Hematopoietic multipotent progenitor cell treated with erythropoietin and hydrocortisone succinate and interleukin-3 and kit ligand, for 6 days (in vitro differentiated cells): ENCODE data around the gene PTPN14.

Experiments used
- DNase-seq: peaks from one replicate; pipeline ENCODE4 v3.0.0-alpha.2; 2015

PTPN14 gene

GRCh38 chr1:214386747-214387146, 164.7 kb downstream of the PTPN14 start:
- DNase-seq = no peak

- no peak for DNase-seq
Measured at GRCh38 chr1:214386333-214386732, 165.1 kb downstream of the PTPN14 start.

DNA sequence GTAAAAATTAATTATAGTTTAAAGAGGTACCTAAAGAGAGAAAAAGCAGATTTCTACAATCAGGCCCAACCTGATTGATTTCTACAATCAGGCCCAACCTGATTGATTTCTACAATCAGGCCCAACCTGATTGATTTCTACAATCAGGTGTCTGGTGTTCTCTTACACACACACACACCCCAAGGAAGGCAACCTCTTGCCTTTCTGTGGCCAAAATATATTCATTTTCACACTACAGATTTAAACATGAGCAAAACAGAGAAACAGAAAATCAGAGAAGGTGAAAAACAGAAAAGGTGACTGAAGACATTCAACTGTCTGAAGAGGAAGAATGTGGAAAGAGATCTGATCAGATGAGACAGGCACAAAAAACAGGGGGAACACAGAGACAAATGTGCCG, 166.0 kb downstream of the PTPN14 start:
- no peak for DNase-seq

DNA sequence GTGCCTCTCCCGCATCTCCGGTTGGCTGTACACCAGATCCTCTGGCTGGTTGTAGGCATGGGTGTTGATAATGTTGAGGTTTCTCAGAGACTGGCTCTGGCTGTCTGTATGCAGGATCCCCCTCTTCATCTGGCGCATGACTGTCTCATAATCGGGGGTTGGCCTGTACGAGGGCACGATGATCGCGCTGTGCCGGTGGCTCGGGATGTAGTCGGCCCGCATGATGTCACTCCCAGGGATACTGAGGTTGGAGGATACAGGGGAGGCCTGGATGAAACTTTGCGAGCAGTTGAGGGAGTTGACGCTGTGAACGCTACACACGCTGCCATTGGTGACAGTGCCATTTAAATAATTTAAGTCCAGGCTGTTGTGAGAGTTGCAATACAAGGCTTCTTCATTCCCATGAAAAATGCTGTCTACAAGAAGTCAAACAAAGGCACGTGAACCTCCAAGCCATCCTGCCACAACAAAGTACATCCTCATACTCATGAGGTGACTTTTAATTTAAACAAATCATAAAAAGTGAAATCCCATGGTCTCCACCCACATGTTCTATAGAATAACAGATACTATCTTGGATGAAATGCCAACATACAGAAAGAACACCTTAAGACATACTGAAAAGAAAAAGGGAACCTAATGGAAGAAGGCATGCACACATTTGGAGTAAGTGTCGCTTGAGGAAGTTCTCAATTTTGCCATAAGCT, 166.9 kb downstream of the PTPN14 start:
- DNase-seq = no peak

DNA sequence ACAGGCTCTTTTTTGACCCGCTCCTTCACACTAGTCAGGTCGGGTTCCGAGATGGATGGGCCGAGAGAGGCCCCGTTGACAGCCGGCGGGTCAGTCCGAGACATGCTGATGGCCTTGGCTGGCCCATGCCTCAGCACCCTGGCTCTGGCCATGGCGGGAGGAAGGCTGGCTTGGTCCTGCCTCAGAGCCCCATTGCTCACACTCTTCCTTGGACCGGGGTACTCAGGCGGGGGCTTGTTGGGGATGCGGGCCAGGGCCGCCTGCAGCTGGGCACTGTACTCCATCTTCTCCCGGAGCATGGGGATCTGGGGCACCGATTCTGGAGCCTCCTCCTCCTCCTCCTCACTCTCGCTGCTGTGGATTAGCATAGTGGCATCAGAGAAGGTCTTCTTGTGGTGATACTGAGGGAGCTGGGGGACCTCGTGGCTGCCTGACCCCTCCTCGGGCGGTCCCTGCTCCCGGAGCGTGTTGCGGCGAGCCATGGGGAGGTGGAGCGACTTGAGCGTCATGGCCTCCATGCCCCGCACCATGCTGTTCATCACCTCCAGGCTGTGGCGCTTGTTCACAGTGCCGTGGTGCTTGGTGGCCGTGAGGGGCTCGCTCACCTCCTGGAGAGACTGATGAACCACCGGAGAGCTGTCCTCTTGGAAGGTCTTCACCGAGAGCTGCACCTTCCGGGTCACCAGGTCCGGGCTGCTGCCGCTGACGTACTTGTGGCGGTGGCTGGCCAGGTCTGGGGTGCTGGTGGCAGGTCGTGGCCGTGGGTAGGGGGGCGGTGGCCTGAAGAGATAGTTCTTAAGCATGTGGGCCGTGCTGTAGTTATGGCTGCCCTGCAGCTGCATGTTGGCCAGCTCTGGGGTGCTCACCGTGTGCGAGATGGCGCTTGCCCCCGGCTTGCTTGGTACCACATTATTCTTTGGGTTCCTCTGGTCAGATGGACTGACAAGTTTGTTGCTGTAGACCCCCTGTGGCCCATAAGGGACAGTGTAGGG, 167.7 kb downstream of the PTPN14 start:
- no peak for DNase-seq

- DNase-seq = no peak
Measured at GRCh38 chr1:214380986-214381695, 170.3 kb downstream of the PTPN14 start.

DNA sequence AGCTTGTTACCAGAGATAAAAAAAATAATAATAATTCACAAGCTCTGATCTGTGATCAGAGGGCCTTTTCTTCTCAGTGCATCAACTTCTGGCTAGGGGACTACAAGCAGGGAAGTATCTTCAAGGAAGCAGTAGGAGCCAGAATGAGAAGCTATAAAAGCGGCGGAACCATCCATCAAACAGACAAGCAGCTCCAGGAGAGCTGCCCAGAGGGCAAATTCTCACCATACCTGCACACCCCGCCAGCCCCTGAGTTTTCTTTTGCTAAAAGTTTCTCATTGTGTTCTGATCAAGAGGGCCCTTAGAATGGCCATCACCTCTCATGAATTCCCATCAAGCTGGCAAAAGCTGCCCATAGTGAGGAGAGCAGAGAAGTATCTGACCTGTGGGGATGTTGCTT, 171.0 kb downstream of the PTPN14 start:
- DNase-seq = no peak

- DNase-seq = no peak
Measured at GRCh38 chr1:214379236-214379970, 172.0 kb downstream of the PTPN14 start.

DNA sequence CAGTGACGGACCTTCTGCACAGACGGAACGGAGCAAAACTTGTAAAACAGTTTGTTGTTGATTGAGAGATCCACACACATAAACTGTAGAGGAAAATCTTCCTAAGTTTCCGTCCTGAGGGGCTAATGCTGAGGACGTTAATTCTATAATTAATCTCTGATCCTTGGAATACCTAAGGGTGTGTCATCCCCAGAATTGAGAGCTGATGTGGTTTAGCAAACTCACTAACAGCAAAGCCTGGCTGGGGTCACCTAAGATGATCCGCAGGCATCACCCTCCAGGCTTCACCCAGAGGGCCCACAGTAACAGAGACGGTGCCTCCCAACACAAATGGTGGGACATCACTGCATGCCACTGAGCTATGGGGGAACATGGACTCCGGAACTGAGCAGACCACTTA, 172.9 kb downstream of the PTPN14 start:
- no peak for DNase-seq

- DNase-seq = no peak
Measured at GRCh38 chr1:214377886-214378285, 173.5 kb downstream of the PTPN14 start.

GRCh38 chr1:214377485-214377884, 173.9 kb downstream of the PTPN14 start:
- DNase-seq = no peak

DNA sequence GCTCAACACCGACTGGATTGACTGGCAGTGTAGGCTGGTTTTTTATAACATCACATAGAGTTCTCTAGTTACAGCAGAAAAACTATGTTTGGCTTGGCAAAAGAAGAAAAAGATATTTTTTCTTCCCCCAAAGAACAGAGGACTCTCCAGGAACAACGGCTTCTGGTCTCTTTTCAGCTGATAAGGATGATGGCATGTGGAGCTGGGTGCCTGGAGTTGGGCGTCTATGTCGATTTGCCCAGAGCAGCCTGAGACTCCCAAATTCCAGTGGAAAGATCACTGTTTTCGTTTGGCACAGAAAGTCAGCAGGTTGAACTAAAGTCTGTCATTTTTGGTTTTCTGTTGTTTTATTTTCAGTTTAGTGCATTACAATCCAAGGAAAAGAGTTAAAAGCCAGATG, 179.3 kb downstream of the PTPN14 start:
- DNase-seq = no peak

DNA sequence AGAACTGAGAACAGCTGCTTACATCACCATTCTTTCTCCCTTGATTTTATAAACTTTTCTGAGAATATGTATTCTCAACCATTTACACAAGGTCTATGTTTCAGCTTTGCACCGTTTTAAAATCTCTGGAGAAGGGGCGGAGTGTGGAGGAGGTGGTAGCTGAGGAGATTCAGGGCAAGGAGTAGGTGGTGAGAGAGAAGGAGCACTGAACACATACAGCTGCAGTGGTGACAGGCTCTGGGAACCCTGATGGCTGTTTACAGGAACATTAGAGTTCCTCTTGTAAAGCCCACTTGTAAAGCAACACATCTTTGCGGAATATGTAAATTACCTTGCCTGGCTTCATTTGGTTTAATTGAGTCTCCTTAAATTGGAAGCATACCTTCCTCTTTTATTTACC, 180.8 kb downstream of the PTPN14 start:
- no peak for DNase-seq

GRCh38 chr1:214369364-214369763, 182.0 kb downstream of the PTPN14 start:
- no peak for DNase-seq

DNA sequence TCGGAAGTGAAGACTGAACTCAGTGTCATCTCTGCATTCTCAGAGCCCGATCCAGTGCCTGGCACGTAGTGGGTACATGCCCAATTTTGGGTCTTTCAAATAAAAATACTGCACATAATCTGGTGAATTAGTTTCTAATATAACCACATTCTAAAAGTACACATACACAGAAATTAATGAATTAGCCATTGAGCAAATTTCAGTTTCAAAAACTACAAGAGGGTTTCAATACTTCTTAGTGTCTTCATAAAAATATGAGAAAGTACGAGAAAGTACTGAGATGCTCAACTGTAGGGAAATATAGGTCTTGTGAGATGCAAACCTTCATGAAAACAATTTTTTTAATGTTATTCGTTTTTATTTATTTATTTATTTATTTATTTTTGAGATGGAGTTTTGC, 183.6 kb downstream of the PTPN14 start:
- no peak for DNase-seq

DNA sequence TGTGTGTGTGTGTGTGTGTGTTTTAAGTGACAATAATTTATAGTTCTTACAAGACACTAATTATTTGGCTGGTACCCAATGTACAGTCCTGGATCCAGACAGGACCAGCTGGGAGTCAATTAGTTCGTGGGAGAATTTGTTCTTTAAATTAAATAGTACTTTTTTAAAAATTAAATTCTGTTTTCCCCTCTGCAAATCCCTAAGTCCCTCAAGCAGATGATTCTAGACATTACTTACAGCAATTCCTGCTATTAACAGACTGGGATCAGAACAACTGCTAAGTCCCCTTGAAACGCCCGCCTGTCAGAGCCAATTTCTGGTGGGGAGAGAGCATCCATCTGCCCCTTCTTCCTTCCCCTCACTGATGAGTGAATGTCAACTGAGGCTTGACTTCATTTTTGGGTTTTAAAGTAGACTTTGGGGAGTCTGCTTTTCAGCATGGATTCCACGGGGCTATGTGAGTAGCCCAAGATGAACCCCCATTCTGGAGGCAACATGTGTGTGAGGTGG, 186.6 kb downstream of the PTPN14 start:
- DNase-seq = no peak

DNA sequence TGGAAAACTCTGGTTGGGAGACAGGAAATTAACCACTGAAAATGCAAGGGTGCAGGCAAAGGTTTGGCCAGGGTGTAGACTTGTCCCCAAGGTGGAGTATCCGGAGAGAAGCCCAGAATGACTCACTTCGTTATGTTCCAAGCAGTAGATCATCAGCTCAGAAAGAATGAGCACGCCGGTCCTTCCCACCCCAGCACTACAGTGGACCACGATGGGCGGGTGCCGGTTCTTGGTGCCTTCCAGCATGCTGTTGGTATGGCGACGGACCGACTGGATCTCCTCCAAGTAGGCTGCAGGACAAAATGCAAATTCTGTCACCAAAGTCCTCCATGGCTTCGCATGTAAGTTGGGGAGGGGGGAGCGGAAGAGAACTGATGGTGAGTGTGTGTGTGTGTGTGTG, 187.0 kb downstream of the PTPN14 start:
- no peak for DNase-seq

- no peak for DNase-seq
Measured at GRCh38 chr1:214363386-214363785, 188.0 kb downstream of the PTPN14 start.

- peak; percentile 20 for DNase-seq
Measured at GRCh38 chr1:214362188-214362882, 189.1 kb downstream of the PTPN14 start.

DNA sequence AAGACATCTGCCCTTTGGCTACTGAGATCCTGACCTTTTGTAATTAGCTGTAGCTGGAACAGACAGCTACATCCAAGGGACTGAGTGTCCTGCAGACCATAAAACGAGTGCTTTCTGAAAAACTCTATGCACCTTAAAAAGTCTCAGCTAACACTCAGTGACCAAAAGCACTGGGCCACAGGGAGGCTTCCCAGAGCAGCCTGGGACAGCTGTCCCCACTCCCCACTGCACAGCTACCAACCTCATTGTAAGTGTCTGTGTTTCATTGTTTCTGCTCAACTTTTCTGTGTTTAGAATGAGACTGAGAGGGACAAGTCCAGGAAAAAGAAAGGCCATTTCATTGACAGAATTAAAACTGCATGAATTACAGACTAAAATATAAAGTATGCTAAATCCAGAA, 189.8 kb downstream of the PTPN14 start:
- no peak for DNase-seq

DNA sequence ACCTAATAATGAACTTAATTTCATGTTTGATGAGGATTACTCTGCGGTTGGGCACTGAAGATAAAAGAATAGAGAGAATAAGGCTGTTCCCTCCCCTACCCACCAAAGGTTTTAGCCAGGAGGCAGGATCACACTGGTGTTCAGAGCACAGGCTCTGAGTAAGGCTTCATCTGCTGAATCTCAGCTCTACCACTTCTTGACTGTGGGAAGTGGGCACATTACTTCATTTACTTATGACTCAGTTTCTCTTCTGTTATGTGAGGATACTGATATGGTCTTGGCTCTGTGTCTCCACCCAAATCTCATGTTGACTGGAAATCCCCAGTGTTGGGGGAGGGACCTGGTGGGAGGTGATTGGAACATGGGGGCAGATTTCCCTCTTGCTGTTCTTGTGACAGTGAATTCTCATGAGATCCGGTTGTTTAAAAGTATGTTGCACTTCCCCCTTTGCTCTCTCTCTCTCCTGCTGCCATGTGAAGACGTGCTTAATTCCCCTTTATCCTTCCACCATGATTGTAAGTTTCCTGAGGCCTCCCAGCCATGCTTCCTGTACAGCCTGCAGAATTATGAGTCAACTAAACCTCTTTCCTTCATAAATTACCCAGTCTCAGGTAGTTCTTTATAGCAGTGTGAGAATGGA, 190.8 kb downstream of the PTPN14 start:
- no peak for DNase-seq
